ENCODE data around the gene PALM2AKAP2.

GRCh38 chr9:109805050-109805449, 25.1 kb downstream of the PALM2AKAP2 start:
- TF ChIP-seq CTCF (IDR thresholded peaks at IDR 0.05; ENCODE audit: extremely low read depth in 1 of 2, insufficient read depth in 1 of 2, low read depth in 1 of 2, low read length in 2 of 2) (no peak), POLR2AphosphoS5 (IDR thresholded peaks at IDR 0.05; ENCODE audit: insufficient read depth, low read depth, low read length) (no peak), GATA2 (IDR thresholded peaks at IDR 0.05; ENCODE audit: insufficient read depth, insufficient read length, low read depth, low read length) (no peak), POLR2A (IDR thresholded peaks at IDR 0.05; ENCODE audit: low read depth, low read length) (no peak), EZH2 (IDR thresholded peaks at IDR 0.05; ENCODE audit: borderline replicate concordance, low read depth, low read length, severe bottlenecking) (no peak)
